Measurements from ENCODE around the gene PANX1.

GRCh38 chr11:94170953-94171352 lies 42.3 kb downstream of the PANX1 start:
- TF ChIP-seq, protein P1, sequence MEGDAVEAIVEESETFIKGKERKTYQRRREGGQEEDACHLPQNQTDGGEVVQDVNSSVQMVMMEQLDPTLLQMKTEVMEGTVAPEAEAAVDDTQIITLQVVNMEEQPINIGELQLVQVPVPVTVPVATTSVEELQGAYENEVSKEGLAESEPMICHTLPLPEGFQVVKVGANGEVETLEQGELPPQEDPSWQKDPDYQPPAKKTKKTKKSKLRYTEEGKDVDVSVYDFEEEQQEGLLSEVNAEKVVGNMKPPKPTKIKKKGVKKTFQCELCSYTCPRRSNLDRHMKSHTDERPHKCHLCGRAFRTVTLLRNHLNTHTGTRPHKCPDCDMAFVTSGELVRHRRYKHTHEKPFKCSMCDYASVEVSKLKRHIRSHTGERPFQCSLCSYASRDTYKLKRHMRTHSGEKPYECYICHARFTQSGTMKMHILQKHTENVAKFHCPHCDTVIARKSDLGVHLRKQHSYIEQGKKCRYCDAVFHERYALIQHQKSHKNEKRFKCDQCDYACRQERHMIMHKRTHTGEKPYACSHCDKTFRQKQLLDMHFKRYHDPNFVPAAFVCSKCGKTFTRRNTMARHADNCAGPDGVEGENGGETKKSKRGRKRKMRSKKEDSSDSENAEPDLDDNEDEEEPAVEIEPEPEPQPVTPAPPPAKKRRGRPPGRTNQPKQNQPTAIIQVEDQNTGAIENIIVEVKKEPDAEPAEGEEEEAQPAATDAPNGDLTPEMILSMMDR (IDR thresholded peaks at IDR 0.05), result no peak
- no peak for TF ChIP-seq EZH2 (IDR thresholded peaks at IDR 0.05; ENCODE audit: borderline replicate concordance, insufficient read depth, low read depth, low read length, poor library complexity, severe bottlenecking)

Data from B cell (primary cell).